Stimulated activated naive CD8-positive, alpha-beta T cell treated with anti-CD3 and anti-CD28 coated beads, Interleukin-15, amount 100 ng/mL, for 72 hours (primary cell): ENCODE results near the gene TNS1.
A peak's percentile ranks its signal among the peaks of the same experiment; 100 is the strongest.
"Not testable (repeated sequence)": the region's sequence is repeated elsewhere in the genome, so short reads cannot be mapped to it uniquely, and the experiment has no call there.

Experiments
- ATAC-seq: fragments of 150-1000 bp; cut with Tn5 transposase; 2 replicates; pipeline ENCODE4 v1.10.0; 2021; ENCODE audit warnings: mild to moderate bottlenecking, moderate library complexity
- DNase-seq, 2 donors: peaks; one replicate each; pipeline ENCODE4 v3.0.0; 2021 to 2022
- H3K27ac Mint-ChIP-seq, 2 donors: one replicate each; pipeline ENCODE4 v1.8.0; 2022; ENCODE audit warnings: mild to moderate bottlenecking in 2 of 2, mixed read lengths in 2 of 2, moderate library complexity in 2 of 2
- H3K27me3 Mint-ChIP-seq: one replicate; pipeline ENCODE4 v1.8.0; 2022; ENCODE audit warnings: mixed read lengths
- H3K4me1 Mint-ChIP-seq: one replicate; pipeline ENCODE4 v1.8.0; 2022; ENCODE audit warnings: mild to moderate bottlenecking, mixed read lengths
- H3K4me3 Mint-ChIP-seq, 2 donors: one replicate each; pipeline ENCODE4 v1.8.0; 2022; ENCODE audit warnings: mild to moderate bottlenecking in 2 of 2, mixed read lengths in 2 of 2, moderate library complexity in 1 of 2
- H3K9me3 Mint-ChIP-seq, 2 donors: one replicate each; pipeline ENCODE4 v1.8.0; 2022; ENCODE audit warnings: mixed read lengths in 2 of 2

The TNS1 gene

DNA sequence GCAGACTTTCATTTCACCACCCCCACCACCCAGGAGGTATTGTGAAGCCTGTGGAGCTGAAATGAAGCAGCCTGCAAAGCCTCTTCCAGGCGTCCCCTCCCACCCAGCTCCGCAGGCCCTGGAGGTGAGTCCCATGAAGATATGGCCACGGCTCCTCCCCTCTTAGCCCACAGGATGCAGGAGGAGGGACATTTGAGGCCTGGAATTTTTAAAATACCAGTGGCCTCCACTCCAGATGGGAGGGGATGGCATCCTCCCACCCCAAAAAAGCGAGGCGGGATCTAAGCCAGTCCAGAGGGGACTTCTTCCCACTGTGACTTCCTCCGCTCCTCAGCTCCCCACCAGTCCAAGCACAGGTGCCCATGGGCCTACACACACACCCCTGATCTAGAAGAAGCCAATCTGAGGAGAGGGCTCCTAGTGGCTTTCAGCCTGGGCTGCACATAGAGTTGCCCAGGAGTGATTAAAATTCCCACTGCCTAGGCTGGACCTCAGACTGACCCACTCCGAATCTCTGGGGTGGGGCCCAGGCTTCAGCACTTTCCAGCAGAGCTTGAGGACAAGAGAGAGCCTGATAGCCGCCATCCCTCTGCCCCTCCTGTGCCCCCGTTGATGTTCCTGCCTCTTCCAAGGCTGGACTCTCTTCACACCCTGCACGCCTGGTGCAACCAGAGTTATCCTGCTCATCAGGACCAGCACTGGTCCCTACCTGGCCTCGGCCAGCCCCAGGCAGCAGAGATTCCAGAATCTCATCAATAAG, 206.9 kb downstream of the TNS1 start:
- no peak overlapping the region for H3K4me3 Mint-ChIP-seq
- peaks cover 6% of the 10 kb centered on the region for H3K4me1 Mint-ChIP-seq
- H3K9me3 Mint-ChIP-seq: no peaks in the 10 kb centered on the region
- ATAC-seq: no peak
- no peaks in the 10 kb centered on the region for H3K27me3 Mint-ChIP-seq
- peak in 1 of 2 donors; percentile 4 for DNase-seq
- H3K27ac Mint-ChIP-seq: no peak overlapping the region

- Mint-ChIP-seq H3K27ac (no peak overlapping the region), H3K9me3 (no peaks in the 10 kb centered on the region), H3K4me3 (no peak overlapping the region), H3K27me3 (no peaks in the 10 kb centered on the region), H3K4me1 (peaks cover 12% of the 10 kb centered on the region)
- ATAC-seq: no peak
- DNase-seq: no peak
These were observed 207.7 kb downstream of the TNS1 start for GRCh38 chr2:217795067-217795466.

DNA sequence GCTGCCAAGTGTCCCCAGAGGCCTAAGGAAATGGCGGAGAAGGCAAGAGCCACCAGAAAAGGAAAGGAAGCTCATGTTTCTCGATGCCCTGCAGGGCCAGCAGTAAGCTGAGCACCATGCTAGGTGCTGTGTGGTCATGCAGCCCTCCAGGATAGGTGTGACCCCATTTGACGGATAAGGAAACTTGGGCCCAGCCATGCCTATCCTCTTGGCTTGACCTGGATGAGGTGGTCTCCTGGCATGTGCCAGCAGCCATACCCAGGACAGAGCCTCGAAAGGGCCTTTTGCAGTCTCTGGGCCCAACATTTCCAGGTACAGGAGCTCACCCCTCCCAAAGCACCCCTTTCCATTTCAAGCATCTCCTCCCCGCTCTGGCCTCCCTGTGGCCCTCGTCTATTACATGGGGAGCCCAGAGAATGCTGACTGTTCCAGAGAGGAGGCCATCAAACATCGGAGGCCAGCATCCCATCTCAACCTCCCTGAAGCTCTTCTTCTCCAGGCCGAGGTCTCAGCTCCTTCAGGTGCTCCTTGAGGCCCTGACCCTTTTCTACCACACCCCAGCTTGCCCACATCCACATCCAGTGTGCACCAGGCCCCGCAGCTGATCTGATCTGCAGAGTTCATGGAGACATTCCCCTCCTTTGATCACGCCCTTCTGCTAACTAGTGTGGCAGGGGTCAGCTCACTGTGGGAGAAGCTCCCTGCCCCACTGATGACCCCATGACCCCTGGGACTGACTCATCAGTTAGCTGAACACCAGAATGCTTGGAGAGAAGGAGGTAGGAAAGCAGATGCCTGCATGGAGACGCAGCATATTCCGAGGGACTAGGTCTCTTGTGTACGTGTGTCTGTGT, 208.4 kb downstream of the TNS1 start:
- Mint-ChIP-seq H3K27me3 (no peaks in the 10 kb centered on the region), H3K27ac (no peak overlapping the region), H3K9me3 (no peaks in the 10 kb centered on the region), H3K4me1 (peaks cover 14% of the 10 kb centered on the region), H3K4me3 (no peak overlapping the region)
- DNase-seq (no peak), ATAC-seq (no peak)

- no peak for DNase-seq
- H3K27me3 Mint-ChIP-seq: no peaks in the 10 kb centered on the region
These were observed 209.1 kb downstream of the TNS1 start for GRCh38 chr2:217793566-217794132.

GRCh38 chr2:217792626-217793527, 209.9 kb downstream of the TNS1 start:
- Mint-ChIP-seq H3K27me3 (no peaks in the 10 kb centered on the region), H3K4me1 (peaks cover 20% of the 10 kb centered on the region), H3K4me3 (no peak overlapping the region), H3K9me3 (no peaks in the 10 kb centered on the region), H3K27ac (peak overlapping the region; percentile 2 to 30)
- ATAC-seq: no peak
- DNase-seq: no peak

More at GRCh38 chr2:217793566-217794132, 209.1 kb downstream of the TNS1 start:
- Mint-ChIP-seq H3K9me3 (no peaks in the 10 kb centered on the region), H3K27ac (no peak overlapping the region), H3K4me1 (peaks cover 15% of the 10 kb centered on the region), H3K4me3 (no peak overlapping the region)
- no peak for ATAC-seq

GRCh38 chr2:217791551-217791950, 211.2 kb downstream of the TNS1 start:
- no peak for DNase-seq

GRCh38 chr2:217790681-217791392, 212.0 kb downstream of the TNS1 start:
- no peak for DNase-seq
- peak; percentile 13 for ATAC-seq
- Mint-ChIP-seq H3K4me3 (peak overlapping the region; percentile 2 to 87), H3K9me3 (no peaks in the 10 kb centered on the region), H3K4me1 (peaks cover 23% of the 10 kb centered on the region), H3K27me3 (no peaks in the 10 kb centered on the region), H3K27ac (peak overlapping the region; percentile 12 to 72)

More at GRCh38 chr2:217791551-217791950, 211.2 kb downstream of the TNS1 start:
- Mint-ChIP-seq H3K9me3 (no peaks in the 10 kb centered on the region), H3K27ac (no peak overlapping the region), H3K27me3 (no peaks in the 10 kb centered on the region), H3K4me1 (peaks cover 20% of the 10 kb centered on the region), H3K4me3 (no peak overlapping the region)
- no peak for ATAC-seq

- H3K4me3 Mint-ChIP-seq: peak overlapping the region; percentile 75 to 87
- ATAC-seq (peak; percentile 79), DNase-seq (peak; percentile 9 to 22)
- no peaks in the 10 kb centered on the region for H3K27me3 Mint-ChIP-seq
- peaks cover 30% of the 10 kb centered on the region for H3K4me1 Mint-ChIP-seq
- peak overlapping the region; percentile 76 to 92 for H3K27ac Mint-ChIP-seq
- no peaks in the 10 kb centered on the region for H3K9me3 Mint-ChIP-seq
These were observed 212.6 kb downstream of the TNS1 start for GRCh38 chr2:217790195-217790594.

DNA sequence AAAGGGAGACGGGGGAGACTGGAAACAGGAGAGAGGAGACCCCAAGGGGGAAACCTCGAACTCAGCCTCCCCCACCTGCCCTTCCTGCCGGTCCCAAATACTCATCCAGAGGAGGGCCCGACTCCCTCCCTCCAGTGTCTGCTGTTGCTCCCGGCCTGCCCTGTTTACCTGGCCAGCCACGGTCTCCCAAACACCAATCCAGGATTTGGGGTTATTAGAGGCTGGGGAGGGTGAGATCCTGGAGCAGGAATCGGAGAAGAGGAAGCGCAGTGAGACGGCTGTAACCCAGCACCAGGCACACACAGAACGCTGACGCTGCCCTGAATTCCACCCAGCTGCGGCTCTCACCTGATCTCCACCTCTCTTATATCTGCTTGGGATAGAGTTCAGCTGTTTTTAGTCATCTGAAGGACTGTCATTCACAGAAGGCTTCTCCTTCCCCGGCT, 213.0 kb downstream of the TNS1 start:
- Mint-ChIP-seq H3K27ac (peak overlapping the region; percentile 87 to 92), H3K4me1 (peaks cover 31% of the 10 kb centered on the region), H3K4me3 (peak overlapping the region; percentile 75 to 87), H3K27me3 (no peaks in the 10 kb centered on the region), H3K9me3 (no peaks in the 10 kb centered on the region)
- DNase-seq: no peak
- ATAC-seq: peak; percentile 23

DNA sequence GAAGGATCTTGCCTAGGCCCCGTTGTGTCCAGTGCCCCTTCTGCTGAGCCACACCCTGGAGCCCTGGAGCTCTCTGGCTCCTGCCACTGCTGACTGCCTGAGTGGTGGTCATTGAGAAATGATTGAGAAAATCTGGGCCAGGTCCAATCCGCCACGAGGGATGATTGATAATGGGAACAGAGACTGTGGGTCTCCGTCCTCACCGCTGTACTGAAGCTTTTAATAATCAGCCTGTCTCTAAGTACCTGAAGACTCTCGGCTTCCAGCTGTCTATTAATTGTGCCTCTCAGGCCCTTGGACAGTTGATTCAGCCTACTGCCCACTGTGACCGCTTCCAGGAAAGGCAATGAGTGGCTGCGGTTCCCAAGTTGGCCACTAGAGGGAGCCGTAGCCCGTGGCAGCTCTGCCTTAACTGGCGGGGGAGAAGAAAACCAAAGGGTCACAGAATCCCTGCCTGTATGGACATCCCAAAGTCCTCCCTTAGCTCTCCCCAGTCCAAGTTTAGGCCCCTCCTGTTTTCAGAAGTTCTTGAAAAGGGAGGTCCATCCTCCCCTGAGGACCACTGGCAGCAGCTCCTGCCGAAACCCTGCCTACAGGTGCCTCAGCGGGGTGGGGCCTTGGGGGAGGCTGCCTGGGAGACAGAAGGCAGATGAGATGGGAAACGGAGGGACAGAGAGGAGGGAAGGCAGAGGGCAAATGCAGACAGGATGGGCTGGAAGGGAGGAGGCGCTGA, 213.6 kb downstream of the TNS1 start:
- H3K9me3 Mint-ChIP-seq: no peaks in the 10 kb centered on the region
- H3K27me3 Mint-ChIP-seq: no peaks in the 10 kb centered on the region
- H3K4me3 Mint-ChIP-seq: peak overlapping the region; percentile 75 to 87
- ATAC-seq (peak; percentile 36), DNase-seq (peak; percentile 73 to 76)
- peaks cover 31% of the 10 kb centered on the region for H3K4me1 Mint-ChIP-seq
- peak overlapping the region; percentile 68 to 87 for H3K27ac Mint-ChIP-seq

DNA sequence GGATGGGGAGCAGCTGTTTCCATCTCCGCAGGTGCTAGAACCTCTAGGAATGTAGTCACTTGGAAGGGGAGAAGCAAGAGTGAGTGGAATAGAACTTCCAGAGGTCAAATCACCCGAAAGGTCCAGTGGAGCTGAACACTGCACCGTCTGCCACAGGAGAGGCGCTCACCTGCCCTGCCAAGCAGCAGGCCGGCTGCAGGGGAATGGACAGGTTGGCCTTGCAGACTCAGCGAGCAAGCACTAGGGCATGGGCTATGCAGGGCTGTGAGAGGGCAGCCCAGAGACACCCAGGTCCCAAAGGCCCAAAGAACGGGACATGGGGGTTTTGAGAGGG, 214.2 kb downstream of the TNS1 start:
- Mint-ChIP-seq H3K9me3 (no peaks in the 10 kb centered on the region), H3K4me1 (peaks cover 31% of the 10 kb centered on the region), H3K4me3 (peak overlapping the region; percentile 31 to 37), H3K27me3 (no peaks in the 10 kb centered on the region), H3K27ac (peak overlapping the region in 1 of 2 donors; percentile 33)
- DNase-seq (no peak), ATAC-seq (no peak)

- no peak for DNase-seq
- Mint-ChIP-seq H3K4me1 (peaks cover 31% of the 10 kb centered on the region), H3K4me3 (no peak overlapping the region), H3K9me3 (peaks cover 0 to 8% of the 10 kb centered on the region in 2 donors), H3K27ac (no peak overlapping the region), H3K27me3 (peaks cover 8% of the 10 kb centered on the region)
- no peak for ATAC-seq
These were observed 215.5 kb downstream of the TNS1 start for GRCh38 chr2:217787160-217787877.

- DNase-seq, H3K27ac Mint-ChIP-seq, H3K9me3 Mint-ChIP-seq, H3K4me3 Mint-ChIP-seq, H3K27me3 Mint-ChIP-seq, ATAC-seq: not testable (repeated sequence)
- peaks cover 31% of the 10 kb centered on the region for H3K4me1 Mint-ChIP-seq
These were observed 216.2 kb downstream of the TNS1 start for GRCh38 chr2:217786560-217786959.
